ENCODE measurements around the gene ZFHX3. TPM values are rescaled to one million over a fixed set of nuclear protein-coding genes. Genes with fewer than 3 reads are reported as not detected.

ZFHX3 gene
- total and polyA plus RNA-seq, 2 donors (not counting 3 experiments of a cell fraction or from before 2014, with no cell fraction given) = 3.7 to 18.8 TPM

DNA sequence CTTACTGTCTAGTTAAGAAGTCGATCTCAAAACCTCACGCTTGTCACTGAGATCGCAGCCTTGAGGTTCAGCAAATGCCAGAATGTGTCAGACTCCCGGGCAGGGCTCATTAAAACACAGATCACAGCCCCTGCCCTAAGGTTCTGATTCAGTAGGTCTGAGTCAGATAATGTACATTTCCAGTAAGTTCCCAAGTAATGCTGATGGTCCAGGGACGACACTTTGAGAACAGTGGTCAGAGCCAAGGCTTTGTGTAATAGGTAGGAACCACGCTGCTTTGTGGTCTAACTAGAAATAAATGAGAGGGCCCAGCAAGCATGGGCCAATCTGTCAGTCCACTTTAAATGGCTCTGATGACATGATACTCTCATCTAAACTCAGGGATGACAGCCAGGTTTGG lies 228.6 kb downstream of the ZFHX3 start:
- H2AFZ ChIP-seq (ENCODE audit: low read depth, low read length) = no peak overlapping the region
- no peaks in the 10 kb centered on the region for H3K79me2 ChIP-seq (ENCODE audit: control insufficient read depth, insufficient read depth, low read length)
- no peaks in the 10 kb centered on the region for H3K36me3 ChIP-seq (ENCODE audit: control insufficient read depth in 2 of 2, extremely low read depth in 1 of 2, insufficient read depth in 2 of 2, low read length in 2 of 2)
- no peaks in the 10 kb centered on the region for H4K20me1 ChIP-seq (replicated peaks; ENCODE audit: control insufficient read depth, extremely low read depth, insufficient read depth, low read length)
- no peak for FAIRE-seq
- TF ChIP-seq POLR2AphosphoS5 (IDR thresholded peaks at IDR 0.05; ENCODE audit: insufficient read depth, low read depth, low read length) (no peak), JUN (IDR thresholded peaks at IDR 0.05; ENCODE audit: borderline replicate concordance, insufficient read depth, insufficient read length, low read depth) (no peak), MYC (IDR thresholded peaks at IDR 0.05; ENCODE audit: low read depth, low read length) (no peak), EZH2 (IDR thresholded peaks at IDR 0.05; ENCODE audit: borderline replicate concordance, low read depth, low read length, severe bottlenecking) (no peak), GATA2 (IDR thresholded peaks at IDR 0.05; ENCODE audit: insufficient read depth, insufficient read length, low read depth, low read length) (no peak), POLR2A (IDR thresholded peaks at IDR 0.05; ENCODE audit: low read depth, low read length) (no peak), CTCF (IDR thresholded peaks at IDR 0.05; ENCODE audit: extremely low read depth in 1 of 2, insufficient read depth in 1 of 2, low read depth in 1 of 2, low read length in 2 of 2) (no peak), FOS (IDR thresholded peaks at IDR 0.05; ENCODE audit: borderline replicate concordance, insufficient read depth, low read length) (no peak), MAX (IDR thresholded peaks at IDR 0.05; ENCODE audit: insufficient read depth, insufficient read length) (no peak)
- no peaks in the 10 kb centered on the region for H3K9me1 ChIP-seq (replicated peaks; ENCODE audit: control insufficient read depth, extremely low read depth, insufficient read depth, low read length)
- no TSS peak for BruUV-seq (replicated peaks)
- CTCF ChIA-PET = interaction anchor here (0.6 to 2.1 kb wide), 2 partner anchors 13 to 351 kb away, joined by 3 to 18 read pairs; no protein-coding TSS in a partner anchor
- no peaks in the 10 kb centered on the region for H3K4me1 ChIP-seq (ENCODE audit: control insufficient read depth, extremely low read depth, insufficient read depth, low read length)
- DNase-seq (ENCODE audit: low read depth, low spot score) = no peak
- H3K27me3 ChIP-seq (ENCODE audit: control insufficient read depth in 2 of 2, insufficient read depth in 2 of 2, low read length in 2 of 2) = no peaks in the 10 kb centered on the region
- dilution Hi-C loops (cut with MboI; ENCODE audit: extremely low pct_ligation_motif_present, low sequenced_read_pairs) = no loop called here
- no peak overlapping the region for H3K4me3 ChIP-seq (replicated peaks in 1 of 3; ENCODE audit: insufficient read depth in 1 of 3, low read depth in 1 of 3, low read length in 3 of 3)
- no peak overlapping the region for H3K9ac ChIP-seq (replicated peaks; ENCODE audit: extremely low read depth, insufficient read depth, low read length)
- no peak overlapping the region for H3K27ac ChIP-seq (ENCODE audit: insufficient read depth, low read depth, low read length)
- no peaks in the 10 kb centered on the region for H3K9me3 ChIP-seq (replicated peaks; ENCODE audit: control insufficient read depth, insufficient read depth, low read length)
- POLR2A ChIA-PET = no interaction called here
- H3K4me2 ChIP-seq (ENCODE audit: insufficient read depth, low read length) = no peak overlapping the region
- intact Hi-C loops (cut with micrococcal nuclease) = no loop called here

Measured in endothelial cell of umbilical vein (primary cell).